HepG2 (cell line): ENCODE data around the gene SETD1A. TPM values are rescaled to one million over a fixed set of nuclear protein-coding genes. Genes with fewer than 3 reads are reported as not detected.
A peak's percentile ranks its signal among the peaks of the same experiment; 100 is the strongest.

Experiments
- CENPX ChIP-seq: sonication (generic); formaldehyde crosslinking; IDR thresholded peaks from 2 replicates; pipeline ENCODE4 v1.9.0; 2021; ENCODE audit warnings: mild to moderate bottlenecking, missing genetic modification reagents, moderate library complexity
- CSRNP1 ChIP-seq: sonication (generic); formaldehyde crosslinking; IDR thresholded peaks from 2 replicates; pipeline ENCODE4 v1.8.1; 2023; ENCODE audit warnings: mild to moderate bottlenecking, missing genetic modification reagents
- FOSL2 ChIP-seq: sonication (generic); formaldehyde crosslinking; IDR thresholded peaks from 2 replicates; pipeline ENCODE4 v1.4.0; 2020; ENCODE audit warnings: missing genetic modification reagents
- HNF1B ChIP-seq: sonication (generic); formaldehyde crosslinking; IDR thresholded peaks from 2 replicates; pipeline ENCODE4 v1.5.1; 2020; ENCODE audit warnings: mild to moderate bottlenecking, moderate library complexity, missing genetic modification reagents
- KDM3A ChIP-seq: IDR thresholded peaks from 2 replicates; pipeline ENCODE4 v1.6.1; 2018; ENCODE audit warnings: low read depth, missing compliant biosample characterization
- MNT ChIP-seq: fragments of 450-650 bp; IDR thresholded peaks from 2 replicates; pipeline ENCODE4 v1.6.1; 2016
- POGZ ChIP-seq: sonication (generic); formaldehyde crosslinking; IDR thresholded peaks from 2 replicates; pipeline ENCODE4 v1.4.0; 2020; ENCODE audit warnings: mild to moderate bottlenecking, missing genetic modification reagents
- RERE ChIP-seq: IDR thresholded peaks from 2 replicates; pipeline ENCODE4 v1.6.1; 2016; ENCODE audit warnings: low read depth, missing genetic modification reagents, missing compliant biosample characterization
- YY1 ChIP-seq: IDR thresholded peaks from 2 replicates; pipeline ENCODE4 v1.6.1; 2011; ENCODE audit warnings: low read length, low read depth, moderate library complexity, mild to moderate bottlenecking; ENCODE audit not compliant: insufficient read depth, insufficient replicate concordance
- ZFP90 ChIP-seq: sonication (generic); formaldehyde crosslinking; IDR thresholded peaks from 2 replicates; pipeline ENCODE4 v1.8.0; 2022; ENCODE audit warnings: missing genetic modification reagents, mild to moderate bottlenecking, inconsistent platforms, borderline replicate concordance
- ZFY ChIP-seq: sonication (generic); formaldehyde crosslinking; IDR thresholded peaks from 2 replicates; pipeline ENCODE4 v1.4.0; 2020; ENCODE audit warnings: missing genetic modification reagents
- ZNF24 ChIP-seq: fragments of 450-650 bp; IDR thresholded peaks from 2 replicates; pipeline ENCODE4 v1.6.1; 2017; ENCODE audit warnings: antibody characterized with exemption, mild to moderate bottlenecking
- ZNF260 ChIP-seq: sonication (generic); formaldehyde crosslinking; IDR thresholded peaks from 2 replicates; pipeline ENCODE4 v1.4.0; 2020; ENCODE audit warnings: missing genetic modification reagents, low read depth, mild to moderate bottlenecking, borderline replicate concordance
- ZNF326 ChIP-seq: sonication (generic); formaldehyde crosslinking; IDR thresholded peaks from 2 replicates; pipeline ENCODE4 v1.4.0; 2020; ENCODE audit warnings: missing genetic modification reagents, borderline replicate concordance
- ZNF350 ChIP-seq: sonication (generic); formaldehyde crosslinking; IDR thresholded peaks from 2 replicates; pipeline ENCODE4 v1.4.0; 2020; ENCODE audit warnings: mild to moderate bottlenecking, low read depth, missing genetic modification reagents, borderline replicate concordance
- ZNF644 ChIP-seq: IDR thresholded peaks from 2 replicates; pipeline ENCODE4 v1.6.1; 2016; ENCODE audit warnings: low read depth
- ZNF7 ChIP-seq: IDR thresholded peaks from 2 replicates; pipeline ENCODE4 v1.6.1; 2016; ENCODE audit warnings: missing biosample characterization, missing genetic modification reagents
- ZNF790 ChIP-seq: sonication (generic); formaldehyde crosslinking; IDR thresholded peaks from 2 replicates; pipeline ENCODE4 v1.8.0; 2022; ENCODE audit warnings: missing genetic modification reagents, mild to moderate bottlenecking, borderline replicate concordance
- polyA plus RNA-seq, 8 experiments: library from polyadenylated mRNA; depleted of rRNA in 3 of 8; stranded (reverse) in 7 of 8; unstranded in 1 of 8; fragments of >200 nt; fragmentation: Illumina TruSeq in 4 of 8; extraction: Trizol in 4 of 8; gene quantifications; 2 replicates each; pipeline versions ENCODE4 v1.2.1 to v1.2.3, GENCODE V29; 2011 to 2016; ENCODE audit warnings: low read depth in 4 of 8, missing spikeins in 1 of 8, mixed read lengths in 1 of 8; ENCODE audit not compliant: insufficient read depth in 1 of 8
- total RNA-seq, 5 experiments: library from RNA; depleted of rRNA; stranded (reverse); fragments of >200 nt; fragmentation: Illumina TruSeq; extraction: Trizol; gene quantifications; 2 replicates each; pipeline ENCODE4 v1.2.3, GENCODE V29; 2016; ENCODE audit warnings: low read depth in 1 of 5

SETD1A gene
- total and polyA plus RNA-seq, 2 of the 13 experiments (the other 11 are each of a cell fraction or from before 2014, with no cell fraction given) = 3.8 to 5.6 TPM

- TF ChIP-seq POGZ (CRISPR knock-in tag) = no peak
- no peak for TF ChIP-seq KDM3A (CRISPR knock-in tag)
- TF ChIP-seq ZNF350 (CRISPR knock-in tag) = no peak
- TF ChIP-seq ZNF260 = no peak
- TF ChIP-seq ZNF644 = no peak
- no peak for TF ChIP-seq CSRNP1 (CRISPR knock-in tag)
- TF ChIP-seq ZNF24 = no peak
- no peak for TF ChIP-seq RERE (CRISPR knock-in tag)
- no peak for TF ChIP-seq YY1
- TF ChIP-seq ZNF326 = no peak
- no peak for TF ChIP-seq ZFY (CRISPR knock-in tag)
- TF ChIP-seq ZNF7 = no peak
- TF ChIP-seq CENPX = no peak
- TF ChIP-seq ZNF790 (CRISPR knock-in tag) = no peak
- TF ChIP-seq HNF1B (CRISPR knock-in tag) = 0 out of 2 replicates have a peak, but pooled peaks have one; percentile 19
- peak; percentile 68; the same call in 1 of the 2 replicates for TF ChIP-seq ZFP90 (CRISPR knock-in tag)
- TF ChIP-seq FOSL2 = peak; percentile 73
- no peak for TF ChIP-seq MNT
Observed at GRCh38 chr16:30997725-30998711, 40.5 kb downstream of the SETD1A start (continued).
